Measurements from ENCODE around the gene TPPP. TPM values are rescaled to one million over a fixed set of nuclear protein-coding genes. Genes with fewer than 3 reads are reported as not detected.

The TPPP gene
- polyA plus RNA-seq, 1 donor (not counting 4 experiments of a cell fraction or from before 2014, with no cell fraction given), result 0.88 TPM

DNA sequence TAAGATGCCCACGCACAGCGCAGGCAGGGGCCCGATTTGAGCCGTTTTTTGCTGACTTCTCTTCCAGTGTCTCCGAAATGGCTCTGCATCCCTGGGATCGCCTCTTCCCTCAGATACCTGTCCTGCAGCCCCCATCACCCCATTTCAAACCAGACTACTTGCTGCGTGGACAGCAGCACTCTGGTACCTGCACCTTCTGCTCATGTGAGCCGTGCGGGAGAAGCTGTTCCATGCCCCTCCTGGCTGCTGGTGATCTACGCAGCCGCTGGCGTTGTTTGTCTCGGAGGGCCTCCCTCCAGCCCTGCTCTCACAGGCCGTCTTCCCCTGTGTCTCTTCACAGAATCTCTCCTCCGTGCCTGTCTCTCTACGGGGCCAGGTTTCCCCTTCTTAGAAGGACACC is 67.6 kb downstream of the TPPP start:
- Histone ChIP-seq H2AFZ (ENCODE audit: control insufficient read depth, low read length) (no peak overlapping the region), H3K36me3 (ENCODE audit: control insufficient read depth in 2 of 2, extremely low read depth in 1 of 2, insufficient read depth in 2 of 2, low read length in 2 of 2) (peaks cover 9 to 24% of the 10 kb centered on the region in 2 experiments), H3K27me3 (ENCODE audit: control insufficient read depth, extremely low read depth, insufficient read depth, low read length) (no peaks in the 10 kb centered on the region), H3K4me2 (ENCODE audit: control insufficient read depth, extremely low read depth, insufficient read depth, low read depth, low read length) (no peak overlapping the region), H3K79me2 (ENCODE audit: control insufficient read depth, insufficient read depth, low read length) (no peaks in the 10 kb centered on the region), H3K9ac (ENCODE audit: control insufficient read depth, extremely low read depth, insufficient read depth, low read length) (no peak overlapping the region), H3K4me1 (ENCODE audit: control insufficient read depth, extremely low read depth, insufficient read depth, low read length) (no peaks in the 10 kb centered on the region), H3K27ac (ENCODE audit: control insufficient read depth, insufficient read depth, low read length) (no peak overlapping the region), H3K9me1 (ENCODE audit: control insufficient read depth, extremely low read depth, insufficient read depth, low read length) (no peaks in the 10 kb centered on the region), H4K20me1 (ENCODE audit: control insufficient read depth, extremely low read depth, insufficient read depth, low read length) (no peaks in the 10 kb centered on the region), H3K4me3 (ENCODE audit: control insufficient read depth in 2 of 3, extremely low read depth in 1 of 3, insufficient read depth in 2 of 3, low read depth in 1 of 3, low read length in 3 of 3) (no peak overlapping the region), H3K9me3 (ENCODE audit: control insufficient read depth, low read depth, low read length) (no peaks in the 10 kb centered on the region)
- DNase-seq (ENCODE audit: low read depth, low spot score) (no peak), FAIRE-seq (no peak)
- dilution Hi-C loops (cut with MboI; ENCODE audit: extremely low pct_ligation_motif_present, low sequenced_read_pairs), result no loop called here
- no peak for TF ChIP-seq EZH2 (IDR thresholded peaks at IDR 0.05; ENCODE audit: low read length)
- TF ChIP-seq, protein P1, sequence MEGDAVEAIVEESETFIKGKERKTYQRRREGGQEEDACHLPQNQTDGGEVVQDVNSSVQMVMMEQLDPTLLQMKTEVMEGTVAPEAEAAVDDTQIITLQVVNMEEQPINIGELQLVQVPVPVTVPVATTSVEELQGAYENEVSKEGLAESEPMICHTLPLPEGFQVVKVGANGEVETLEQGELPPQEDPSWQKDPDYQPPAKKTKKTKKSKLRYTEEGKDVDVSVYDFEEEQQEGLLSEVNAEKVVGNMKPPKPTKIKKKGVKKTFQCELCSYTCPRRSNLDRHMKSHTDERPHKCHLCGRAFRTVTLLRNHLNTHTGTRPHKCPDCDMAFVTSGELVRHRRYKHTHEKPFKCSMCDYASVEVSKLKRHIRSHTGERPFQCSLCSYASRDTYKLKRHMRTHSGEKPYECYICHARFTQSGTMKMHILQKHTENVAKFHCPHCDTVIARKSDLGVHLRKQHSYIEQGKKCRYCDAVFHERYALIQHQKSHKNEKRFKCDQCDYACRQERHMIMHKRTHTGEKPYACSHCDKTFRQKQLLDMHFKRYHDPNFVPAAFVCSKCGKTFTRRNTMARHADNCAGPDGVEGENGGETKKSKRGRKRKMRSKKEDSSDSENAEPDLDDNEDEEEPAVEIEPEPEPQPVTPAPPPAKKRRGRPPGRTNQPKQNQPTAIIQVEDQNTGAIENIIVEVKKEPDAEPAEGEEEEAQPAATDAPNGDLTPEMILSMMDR (optimal IDR thresholded peaks at IDR 0.05 in 1 of 3, IDR thresholded peaks at IDR 0.05 in 1 of 3, conservative IDR thresholded peaks at IDR 0.05 in 1 of 3; ENCODE audit: extremely low read depth in 1 of 3, insufficient read depth in 2 of 3, low read length in 3 of 3), result no peak

DNA sequence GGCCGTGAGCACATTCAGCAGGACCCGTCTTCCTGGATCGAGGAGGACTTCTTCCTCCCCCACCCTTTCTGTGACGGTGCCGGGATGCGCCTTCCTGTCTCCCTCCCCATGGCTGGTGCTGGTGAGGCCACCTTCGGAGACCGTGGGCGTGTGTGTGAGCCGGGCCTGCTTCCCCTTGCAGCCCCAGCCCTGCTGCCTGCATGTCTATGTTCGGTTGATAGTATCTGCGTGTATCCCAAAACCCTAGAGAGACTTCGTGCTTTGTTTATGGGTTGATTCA is 68.3 kb downstream of the TPPP start:
- no peak for FAIRE-seq
- H3K36me3 ChIP-seq (ENCODE audit: control insufficient read depth in 2 of 2, extremely low read depth in 1 of 2, insufficient read depth in 2 of 2, low read length in 2 of 2), result peaks cover 9 to 29% of the 10 kb centered on the region in 2 experiments
- no peak for TF ChIP-seq EZH2 (IDR thresholded peaks at IDR 0.05; ENCODE audit: low read length)
- TF ChIP-seq, protein P1 (optimal IDR thresholded peaks at IDR 0.05 in 1 of 3, IDR thresholded peaks at IDR 0.05 in 1 of 3, conservative IDR thresholded peaks at IDR 0.05 in 1 of 3; ENCODE audit: extremely low read depth in 1 of 3, insufficient read depth in 2 of 3, low read length in 3 of 3), result no peak

More for the DNA sequence above, 68.3 kb downstream of the TPPP start:
- H3K9ac ChIP-seq (ENCODE audit: control insufficient read depth, extremely low read depth, insufficient read depth, low read length), result no peak overlapping the region
- no peak overlapping the region for H3K4me3 ChIP-seq (ENCODE audit: control insufficient read depth in 2 of 3, extremely low read depth in 1 of 3, insufficient read depth in 2 of 3, low read depth in 1 of 3, low read length in 3 of 3)
- dilution Hi-C loops (cut with MboI; ENCODE audit: extremely low pct_ligation_motif_present, low sequenced_read_pairs), result no loop called here
- DNase-seq (ENCODE audit: low read depth, low spot score), result no peak
- H3K27ac ChIP-seq (ENCODE audit: control insufficient read depth, insufficient read depth, low read length), result no peak overlapping the region
- no peaks in the 10 kb centered on the region for H3K27me3 ChIP-seq (ENCODE audit: control insufficient read depth, extremely low read depth, insufficient read depth, low read length)
- no peaks in the 10 kb centered on the region for H4K20me1 ChIP-seq (ENCODE audit: control insufficient read depth, extremely low read depth, insufficient read depth, low read length)
- H3K79me2 ChIP-seq (ENCODE audit: control insufficient read depth, insufficient read depth, low read length), result no peaks in the 10 kb centered on the region
- no peaks in the 10 kb centered on the region for H3K9me1 ChIP-seq (ENCODE audit: control insufficient read depth, extremely low read depth, insufficient read depth, low read length)
- no peak overlapping the region for H3K4me2 ChIP-seq (ENCODE audit: control insufficient read depth, extremely low read depth, insufficient read depth, low read depth, low read length)
- no peak overlapping the region for H2AFZ ChIP-seq (ENCODE audit: control insufficient read depth, low read length)
- no peaks in the 10 kb centered on the region for H3K9me3 ChIP-seq (ENCODE audit: control insufficient read depth, low read depth, low read length)
- H3K4me1 ChIP-seq (ENCODE audit: control insufficient read depth, extremely low read depth, insufficient read depth, low read length), result no peaks in the 10 kb centered on the region

Measured in keratinocyte (primary cell).